Suprapubic skin (tissue), 4 donors: Measurements from ENCODE around the gene TXNL4A. TPM values are rescaled to one million over a fixed set of nuclear protein-coding genes. Genes with fewer than 3 reads are reported as not detected.

Source experiments
- DNase-seq, 2 donors: peaks; one replicate each; pipeline ENCODE4 v3.0.0-alpha.2; 2019; ENCODE audit warnings: low spot score in 2 of 2
- H3K27ac ChIP-seq: fragments of 200-600 bp; sonication (generic); one replicate; pipeline ENCODE4 v1.5.1; 2019
- H3K27me3 ChIP-seq: fragments of 200-600 bp; sonication (generic); one replicate; pipeline ENCODE4 v1.5.1; 2019
- H3K36me3 ChIP-seq: fragments of 200-600 bp; sonication (generic); one replicate; pipeline ENCODE4 v1.5.1; 2019
- H3K4me1 ChIP-seq: fragments of 200-600 bp; sonication (generic); one replicate; pipeline ENCODE4 v1.5.1; 2019
- H3K4me3 ChIP-seq: fragments of 200-600 bp; sonication (generic); one replicate; pipeline ENCODE4 v1.5.1; 2019; ENCODE audit warnings: mild to moderate bottlenecking
- H3K9me3 ChIP-seq: fragments of 200-600 bp; sonication (generic); one replicate; pipeline ENCODE4 v1.5.1; 2019
- CTCF ChIP-seq, 2 donors: fragments of 200-600 bp in 1 of 2; fragments of 450-650 bp in 1 of 2; sonication (generic) in 1 of 2; IDR thresholded peaks; one replicate each; pipeline ENCODE4 v1.5.1; 2016 to 2019; ENCODE audit warnings: antibody characterized with exemption in 2 of 2, mild to moderate bottlenecking in 1 of 2, moderate library complexity in 1 of 2
- EP300 ChIP-seq: sonication (generic); formaldehyde crosslinking; IDR thresholded peaks from one replicate; pipeline ENCODE4 v1.6.1; 2017; ENCODE audit warnings: antibody characterized with exemption
- POLR2A ChIP-seq, 2 donors: fragments of 450-650 bp; IDR thresholded peaks; one replicate each; pipeline ENCODE4 v1.6.1; 2017; ENCODE audit warnings: antibody characterized with exemption in 2 of 2, mild to moderate bottlenecking in 2 of 2, moderate library complexity in 2 of 2
- POLR2AphosphoS5 ChIP-seq, 3 donors: sonication (generic); formaldehyde crosslinking; IDR thresholded peaks; one replicate each; pipeline ENCODE4 v1.6.1; 2017; ENCODE audit warnings: antibody characterized with exemption in 3 of 3
- WGBS: methylation state at CpG from one replicate; pipeline ENCODE4 v1.1.5; 2018; 5-methylcytosine and 5-hydroxymethylcytosine counted together
- total RNA-seq, 4 donors: library from RNA; depleted of rRNA; stranded (reverse); fragments of >200 nt; gene quantifications; one replicate each; pipeline ENCODE4 v1.1.0, GENCODE V29; 2016

TXNL4A gene
- total RNA-seq, 4 donors from 2014 or later, result 20.6 to 35.0 (median 24.6) TPM

DNA sequence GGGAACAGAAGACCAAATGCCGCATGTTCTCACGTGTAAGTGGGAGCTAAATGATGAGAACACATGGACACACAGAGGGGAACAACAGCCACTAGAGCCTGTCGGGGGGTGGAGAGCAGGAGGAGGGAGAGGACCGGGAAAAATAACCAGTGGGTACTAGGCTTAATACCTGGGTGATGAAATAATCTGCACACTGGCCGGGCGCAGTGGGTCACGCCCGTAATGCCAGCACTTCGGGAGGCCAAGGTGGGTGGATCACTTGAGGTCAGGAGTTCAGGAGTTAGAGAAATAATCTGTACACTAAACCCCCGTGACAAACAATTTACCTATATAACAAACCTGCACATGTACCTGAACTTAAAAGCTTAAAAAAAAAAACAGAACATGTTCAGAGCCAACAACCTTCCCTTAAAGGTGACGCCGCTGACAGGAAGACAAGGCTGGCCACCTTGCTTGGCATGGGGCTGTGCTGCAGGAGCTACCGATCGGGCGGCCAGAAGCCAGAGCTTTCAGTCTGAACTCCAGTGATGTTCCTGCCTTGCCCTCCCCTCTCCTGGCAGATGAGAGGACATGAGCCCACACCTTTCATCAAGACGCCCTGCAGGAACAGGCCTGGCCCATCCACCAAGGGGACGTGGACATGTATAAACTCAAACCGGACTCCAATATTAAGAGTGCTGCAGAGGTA, 48.1 kb downstream of the TXNL4A start:
- peak; percentile 53 to 72 for DNase-seq
- TF ChIP-seq CTCF (IDR thresholded peaks at IDR 0.05) (no peak), POLR2A (IDR thresholded peaks at IDR 0.05) (no peak), POLR2AphosphoS5 (IDR thresholded peaks at IDR 0.05) (no peak), EP300 (no peak)
- peak overlapping the region; percentile 55 for H3K27ac ChIP-seq
- no peaks in the 10 kb centered on the region for H3K9me3 ChIP-seq
- 90% methylated on average over 18 of the region's 18 CpGs for WGBS
- H3K4me1 ChIP-seq, result peaks cover 61% of the 10 kb centered on the region
- H3K27me3 ChIP-seq, result no peaks in the 10 kb centered on the region
- peaks cover 49% of the 10 kb centered on the region for H3K36me3 ChIP-seq
- H3K4me3 ChIP-seq, result no peak overlapping the region

- peaks cover 58% of the 10 kb centered on the region for H3K36me3 ChIP-seq
- peak; percentile 23 to 37 for DNase-seq
- TF ChIP-seq POLR2AphosphoS5 (IDR thresholded peaks at IDR 0.05), result peak in 1 of 3 donors; percentile 46
- TF ChIP-seq CTCF (IDR thresholded peaks at IDR 0.05), result no peak
- H3K27me3 ChIP-seq, result no peaks in the 10 kb centered on the region
- 47% methylated on average over 5 of the region's 5 CpGs for WGBS
- peak overlapping the region; percentile 65 for H3K27ac ChIP-seq
- peaks cover 49% of the 10 kb centered on the region for H3K4me1 ChIP-seq
- no peaks in the 10 kb centered on the region for H3K9me3 ChIP-seq
- no peak overlapping the region for H3K4me3 ChIP-seq
These were observed 49.3 kb downstream of the TXNL4A start for GRCh38 chr18:79939096-79939495.

DNA sequence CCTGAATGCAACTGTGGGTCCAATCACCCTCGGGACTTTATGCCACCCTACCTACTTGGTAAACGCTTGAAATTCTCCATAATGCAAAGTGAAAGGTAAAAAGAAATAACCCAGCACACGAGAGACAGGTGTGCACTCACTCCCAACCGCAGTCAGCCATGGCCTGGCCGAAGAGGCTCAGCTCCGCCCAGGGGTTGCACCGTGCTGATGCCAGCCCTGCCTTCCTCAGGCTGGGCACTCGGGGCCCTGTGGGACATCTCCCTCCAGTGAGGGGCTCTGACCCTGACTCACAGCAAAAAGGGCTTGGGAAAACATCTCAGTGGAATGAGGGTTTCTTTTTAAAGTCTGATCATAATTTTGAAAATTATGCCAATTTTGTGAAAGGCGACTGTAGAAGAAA, 50.2 kb downstream of the TXNL4A start:
- Histone ChIP-seq H3K4me3 (no peak overlapping the region), H3K27ac (peak overlapping the region; percentile 65), H3K27me3 (no peaks in the 10 kb centered on the region), H3K9me3 (peaks cover 5% of the 10 kb centered on the region), H3K4me1 (peaks cover 40% of the 10 kb centered on the region), H3K36me3 (peaks cover 66% of the 10 kb centered on the region)
- peak; percentile 20 to 38 for DNase-seq
- 87% methylated on average over 9 of the region's 9 CpGs for WGBS
- TF ChIP-seq CTCF (IDR thresholded peaks at IDR 0.05) (no peak), EP300 (no peak), POLR2A (IDR thresholded peaks at IDR 0.05) (no peak), POLR2AphosphoS5 (IDR thresholded peaks at IDR 0.05) (no peak)

DNA sequence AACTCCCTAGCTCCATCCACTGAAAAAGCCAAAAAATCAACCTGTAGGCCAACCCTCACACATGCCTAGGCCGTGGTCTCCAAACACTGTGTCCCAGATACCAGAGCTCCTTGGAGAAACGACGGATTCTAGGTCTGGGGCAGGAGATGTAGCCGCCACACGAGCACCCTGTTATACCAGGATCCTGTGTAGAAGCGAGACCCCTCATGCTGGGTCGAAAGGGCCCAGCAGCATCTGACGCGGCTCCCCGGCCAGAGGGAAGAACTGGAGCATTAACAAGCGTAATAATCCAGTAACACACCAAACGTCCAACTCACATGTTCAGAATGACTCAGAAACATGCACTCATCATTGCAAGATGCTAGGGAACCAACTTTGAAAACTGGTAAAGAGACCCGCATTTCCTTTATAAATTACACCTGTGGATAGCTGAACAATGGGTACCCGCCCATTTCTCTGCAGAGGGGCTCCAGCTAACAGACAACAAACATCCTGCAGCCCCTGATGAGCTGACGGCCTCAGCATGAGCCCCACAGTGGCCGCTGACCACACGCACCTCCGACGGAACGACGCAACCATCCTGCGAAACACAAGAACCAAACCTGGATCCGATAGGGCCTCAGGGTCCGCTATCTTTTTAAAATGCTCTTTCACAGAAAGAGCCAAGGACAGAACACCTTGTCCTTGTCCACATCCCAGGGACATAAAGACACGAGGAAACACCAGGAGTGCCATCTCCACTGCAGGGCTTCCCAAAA, 51.1 kb downstream of the TXNL4A start:
- peaks cover 11% of the 10 kb centered on the region for H3K9me3 ChIP-seq
- H3K27me3 ChIP-seq, result no peaks in the 10 kb centered on the region
- TF ChIP-seq CTCF (IDR thresholded peaks at IDR 0.05) (no peak), POLR2AphosphoS5 (IDR thresholded peaks at IDR 0.05) (no peak), POLR2A (IDR thresholded peaks at IDR 0.05) (no peak), EP300 (no peak)
- peak; percentile 38 to 56 for DNase-seq
- H3K27ac ChIP-seq, result peak overlapping the region; percentile 9
- peaks cover 33% of the 10 kb centered on the region for H3K4me1 ChIP-seq
- WGBS, result 97% methylated on average over 24 of the region's 25 CpGs
- H3K4me3 ChIP-seq, result no peak overlapping the region
- peaks cover 65% of the 10 kb centered on the region for H3K36me3 ChIP-seq

- Histone ChIP-seq H3K4me1 (peaks cover 27% of the 10 kb centered on the region), H3K36me3 (peaks cover 61% of the 10 kb centered on the region), H3K27me3 (no peaks in the 10 kb centered on the region), H3K4me3 (no peak overlapping the region), H3K9me3 (peaks cover 15% of the 10 kb centered on the region), H3K27ac (no peak overlapping the region)
- no peak for TF ChIP-seq POLR2AphosphoS5 (IDR thresholded peaks at IDR 0.05)
- peak; percentile 45 to 65 for DNase-seq
- 98% methylated on average over 12 of the region's 12 CpGs for WGBS
These were observed 51.7 kb downstream of the TXNL4A start for GRCh38 chr18:79936641-79937040.
